Vagina (tissue), 2 donors: ENCODE results near the gene SNX22. TPM values are rescaled to one million over a fixed set of nuclear protein-coding genes. Genes with fewer than 3 reads are reported as not detected.
"Not testable (repeated sequence)": the region's sequence is repeated elsewhere in the genome, so short reads cannot be mapped to it uniquely, and the experiment has no call there.

ENCODE experiments used
- DNase-seq, 2 donors: peaks; one replicate each; pipeline ENCODE4 v3.0.0-alpha.2; 2017; ENCODE audit errors: extremely low spot score in 2 of 2
- H3K27ac ChIP-seq: fragments of 200-600 bp; sonication (generic); one replicate; pipeline ENCODE4 v1.5.1; 2019
- H3K27me3 ChIP-seq: fragments of 200-600 bp; sonication (generic); one replicate; pipeline ENCODE4 v1.5.1; 2019
- H3K36me3 ChIP-seq, 2 donors: fragments of 200-600 bp; sonication (generic); one replicate each; pipeline ENCODE4 v1.5.1; 2017 to 2019
- H3K4me1 ChIP-seq: fragments of 200-600 bp; sonication (generic); one replicate; pipeline ENCODE4 v1.5.1; 2019
- H3K4me3 ChIP-seq, 2 donors: fragments of 200-600 bp; sonication (generic); 1 replicate in 1 of 2; 2 replicates in 1 of 2; pipeline ENCODE4 v1.5.1; 2016 to 2019
- H3K9me3 ChIP-seq: fragments of 200-600 bp; sonication (generic); one replicate; pipeline ENCODE4 v1.5.1; 2019
- CTCF ChIP-seq, 3 experiments: fragments of 450-650 bp in 2 of 3; fragments of 200-600 bp in 1 of 3; sonication (generic) in 1 of 3; IDR thresholded peaks; one replicate each; pipeline ENCODE4 v1.5.1; 2017 to 2019; ENCODE audit warnings: antibody characterized with exemption in 3 of 3, mild to moderate bottlenecking in 2 of 3, moderate library complexity in 2 of 3
- POLR2A ChIP-seq, 2 donors: fragments of 450-650 bp; IDR thresholded peaks; one replicate each; pipeline ENCODE4 v1.6.1; 2017; ENCODE audit warnings: antibody characterized with exemption in 2 of 2, mild to moderate bottlenecking in 2 of 2, moderate library complexity in 2 of 2
- POLR2AphosphoS5 ChIP-seq, 2 donors: sonication (generic); formaldehyde crosslinking; IDR thresholded peaks; one replicate each; pipeline ENCODE4 v1.9.0; 2017; ENCODE audit warnings: antibody characterized with exemption in 2 of 2, mild to moderate bottlenecking in 2 of 2, low read depth in 1 of 2; ENCODE audit not compliant: insufficient read depth in 1 of 2
- intact Hi-C: fragments of 100-400 bp; cut with DNase I; formaldehyde crosslinking; loops from one replicate; pipeline ENCODE4 v1.15.1; 2023
- total RNA-seq: library from RNA; depleted of rRNA; stranded (reverse); fragments of >200 nt; gene quantifications from one replicate; pipeline ENCODE4 v1.2.3, GENCODE V29; 2016

The SNX22 gene
- total RNA-seq: not detected

- Histone ChIP-seq H3K4me3 (peak within 1 kb of the TSS; percentile 39 to 40), H3K36me3 (peaks cover 0 to 21% of the 10 kb centered on the region in 2 donors), H3K27me3 (no peaks in the 10 kb centered on the region), H3K27ac (peak within 1 kb of the TSS; percentile 0), H3K4me1 (peaks cover 35% of the 10 kb centered on the region), H3K9me3 (no peaks in the 10 kb centered on the region)
- TF ChIP-seq POLR2AphosphoS5 (IDR thresholded peaks at IDR 0.05; ENCODE audit: insufficient read depth in 1 of 2, low read depth in 1 of 2) (no peak), CTCF (IDR thresholded peaks at IDR 0.05) (no peak), POLR2A (IDR thresholded peaks at IDR 0.05) (no peak)
- no peak for DNase-seq
- intact Hi-C loops: loop anchor here (10.0 kb wide), 1 partner anchor 57 kb away; the partner anchor contains the start of genes CIAO2A and SNX1
These were observed at the start of gene SNX22 for GRCh38 chr15:64151727-64152506. SNX22 (plus strand) TSS chr15:64151731; CDS start chr15:64151776, 45 bp downstream.

GRCh38 chr15:64102497-64102896 lies 49.0 kb upstream of the SNX22 start:
- H3K4me1 ChIP-seq: peaks cover 57% of the 10 kb centered on the region
- TF ChIP-seq POLR2AphosphoS5 (IDR thresholded peaks at IDR 0.05; ENCODE audit: insufficient read depth in 1 of 2, low read depth in 1 of 2) (no peak), POLR2A (IDR thresholded peaks at IDR 0.05) (no peak), CTCF (IDR thresholded peaks at IDR 0.05) (no peak)

GRCh38 chr15:64105113-64105704 lies 46.3 kb upstream of the SNX22 start:
- Histone ChIP-seq H3K27ac (peak overlapping the region; percentile 65), H3K9me3 (no peaks in the 10 kb centered on the region), H3K36me3 (no peaks in the 10 kb centered on the region), H3K27me3 (no peaks in the 10 kb centered on the region), H3K4me3 (no peak overlapping the region), H3K4me1 (peaks cover 40% of the 10 kb centered on the region)
- peak in 1 of 2 donors; percentile 86 for TF ChIP-seq POLR2AphosphoS5 (IDR thresholded peaks at IDR 0.05; ENCODE audit: insufficient read depth in 1 of 2, low read depth in 1 of 2)
- no peak for TF ChIP-seq POLR2A (IDR thresholded peaks at IDR 0.05)
- no peak for TF ChIP-seq CTCF (IDR thresholded peaks at IDR 0.05)
- DNase-seq: no peak
- intact Hi-C loops: no loop called here

More at GRCh38 chr15:64102497-64102896, 49.0 kb upstream of the SNX22 start:
- no peaks in the 10 kb centered on the region for H3K9me3 ChIP-seq
- intact Hi-C loops: no loop called here
- H3K27ac ChIP-seq: no peak overlapping the region
- no peak overlapping the region for H3K4me3 ChIP-seq
- H3K27me3 ChIP-seq: no peaks in the 10 kb centered on the region
- no peaks in the 10 kb centered on the region for H3K36me3 ChIP-seq
- no peak for DNase-seq

- H3K9me3 ChIP-seq: no peaks in the 10 kb centered on the region
- no peaks in the 10 kb centered on the region for H3K36me3 ChIP-seq
- no peak overlapping the region for H3K4me3 ChIP-seq
- H3K27ac ChIP-seq: no peak overlapping the region
- intact Hi-C loops: no loop called here
- H3K4me1 ChIP-seq: peaks cover 57% of the 10 kb centered on the region
- H3K27me3 ChIP-seq: no peaks in the 10 kb centered on the region
- TF ChIP-seq CTCF (IDR thresholded peaks at IDR 0.05): no peak
- no peak for TF ChIP-seq POLR2AphosphoS5 (IDR thresholded peaks at IDR 0.05; ENCODE audit: insufficient read depth in 1 of 2, low read depth in 1 of 2)
- no peak for TF ChIP-seq POLR2A (IDR thresholded peaks at IDR 0.05)
- DNase-seq: no peak
These were observed 44.2 kb upstream of the SNX22 start for GRCh38 chr15:64107337-64107736.

GRCh38 chr15:64110108-64110701 lies 41.3 kb upstream of the SNX22 start:
- H3K27ac ChIP-seq, intact Hi-C loops, DNase-seq, H3K27me3 ChIP-seq, H3K9me3 ChIP-seq, H3K4me3 ChIP-seq: not testable (repeated sequence)
- peaks cover 0 to 18% of the 10 kb centered on the region in 2 donors for H3K36me3 ChIP-seq
- H3K4me1 ChIP-seq: peaks cover 53% of the 10 kb centered on the region
